KMS-11 (cell line): ENCODE data around the gene NLE1.

Source experiments
- H2AFZ ChIP-seq: fragments of 200-600 bp; sonication (generic); 2 replicates; pipeline ENCODE4 v1.6.1; 2016; ENCODE audit warnings: antibody characterized with exemption, mixed run types, low read depth
- H3K27ac ChIP-seq: fragments of 200-600 bp; sonication (generic); 2 replicates; pipeline ENCODE4 v1.6.1; 2016; ENCODE audit warnings: mild to moderate bottlenecking, mixed run types
- H3K27me3 ChIP-seq: fragments of 200-600 bp; sonication (generic); 2 replicates; pipeline ENCODE4 v1.6.1; 2017; ENCODE audit warnings: mild to moderate bottlenecking, low read depth, mixed run types, moderate library complexity; ENCODE audit not compliant: insufficient read depth
- H3K36me3 ChIP-seq: fragments of 200-600 bp; sonication (generic); 2 replicates; pipeline ENCODE4 v1.6.1; 2017; ENCODE audit warnings: mild to moderate bottlenecking, mixed run types; ENCODE audit not compliant: insufficient read depth
- H3K4me1 ChIP-seq: fragments of 200-600 bp; sonication (generic); 2 replicates; pipeline ENCODE4 v1.6.1; 2016; ENCODE audit warnings: mild to moderate bottlenecking, low read depth, mixed run types; ENCODE audit not compliant: poor library complexity, severe bottlenecking
- H3K4me2 ChIP-seq: fragments of 200-600 bp; sonication (generic); 2 replicates; pipeline ENCODE4 v1.7.0; 2016; ENCODE audit warnings: mild to moderate bottlenecking, mixed run types
- H3K4me3 ChIP-seq: fragments of 200-600 bp; sonication (generic); IDR thresholded peaks from 2 replicates; pipeline ENCODE4 v1.6.1; 2017; ENCODE audit warnings: low read depth, low read length, mixed read lengths; ENCODE audit not compliant: insufficient read depth
- H3K79me2 ChIP-seq: fragments of 200-600 bp; sonication (generic); 2 replicates; pipeline ENCODE4 v1.6.1; 2016; ENCODE audit warnings: low read depth, mixed run types; ENCODE audit not compliant: insufficient read depth
- H3K9ac ChIP-seq: fragments of 200-600 bp; sonication (generic); 2 replicates; pipeline ENCODE4 v1.6.1; 2016; ENCODE audit warnings: mild to moderate bottlenecking, mixed run types
- H4K20me1 ChIP-seq: fragments of 200-600 bp; sonication (generic); 2 replicates; pipeline ENCODE4 v1.6.1; 2016; ENCODE audit warnings: mild to moderate bottlenecking, mixed run types; ENCODE audit not compliant: insufficient read depth
- TF ChIP-seq, protein P1 (sequence below): fragments of 200-600 bp; sonication (generic); conservative IDR thresholded peaks from 2 replicates; pipeline ENCODE4 v1.6.1; 2017; ENCODE audit warnings: low read depth, mild to moderate bottlenecking, antibody characterized with exemption, low read length, moderate library complexity, mixed read lengths

Gene NLE1

GRCh38 chr17:35104844-35105450 is 37.2 kb downstream of the NLE1 start:
- Histone ChIP-seq H3K79me2 (no peaks in the 10 kb centered on the region), H3K9ac (no peak overlapping the region), H3K27me3 (no peaks in the 10 kb centered on the region), H3K27ac (no peak overlapping the region), H3K4me2 (no peak overlapping the region), H3K4me1 (no peaks in the 10 kb centered on the region), H4K20me1 (no peaks in the 10 kb centered on the region), H3K36me3 (0 out of 2 replicates have a peak, but pooled peaks cover 5% of the 10 kb centered on the region), H2AFZ (no peak overlapping the region), H3K4me3 (no peak overlapping the region)
- TF ChIP-seq, protein P1, sequence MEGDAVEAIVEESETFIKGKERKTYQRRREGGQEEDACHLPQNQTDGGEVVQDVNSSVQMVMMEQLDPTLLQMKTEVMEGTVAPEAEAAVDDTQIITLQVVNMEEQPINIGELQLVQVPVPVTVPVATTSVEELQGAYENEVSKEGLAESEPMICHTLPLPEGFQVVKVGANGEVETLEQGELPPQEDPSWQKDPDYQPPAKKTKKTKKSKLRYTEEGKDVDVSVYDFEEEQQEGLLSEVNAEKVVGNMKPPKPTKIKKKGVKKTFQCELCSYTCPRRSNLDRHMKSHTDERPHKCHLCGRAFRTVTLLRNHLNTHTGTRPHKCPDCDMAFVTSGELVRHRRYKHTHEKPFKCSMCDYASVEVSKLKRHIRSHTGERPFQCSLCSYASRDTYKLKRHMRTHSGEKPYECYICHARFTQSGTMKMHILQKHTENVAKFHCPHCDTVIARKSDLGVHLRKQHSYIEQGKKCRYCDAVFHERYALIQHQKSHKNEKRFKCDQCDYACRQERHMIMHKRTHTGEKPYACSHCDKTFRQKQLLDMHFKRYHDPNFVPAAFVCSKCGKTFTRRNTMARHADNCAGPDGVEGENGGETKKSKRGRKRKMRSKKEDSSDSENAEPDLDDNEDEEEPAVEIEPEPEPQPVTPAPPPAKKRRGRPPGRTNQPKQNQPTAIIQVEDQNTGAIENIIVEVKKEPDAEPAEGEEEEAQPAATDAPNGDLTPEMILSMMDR = no peak

DNA sequence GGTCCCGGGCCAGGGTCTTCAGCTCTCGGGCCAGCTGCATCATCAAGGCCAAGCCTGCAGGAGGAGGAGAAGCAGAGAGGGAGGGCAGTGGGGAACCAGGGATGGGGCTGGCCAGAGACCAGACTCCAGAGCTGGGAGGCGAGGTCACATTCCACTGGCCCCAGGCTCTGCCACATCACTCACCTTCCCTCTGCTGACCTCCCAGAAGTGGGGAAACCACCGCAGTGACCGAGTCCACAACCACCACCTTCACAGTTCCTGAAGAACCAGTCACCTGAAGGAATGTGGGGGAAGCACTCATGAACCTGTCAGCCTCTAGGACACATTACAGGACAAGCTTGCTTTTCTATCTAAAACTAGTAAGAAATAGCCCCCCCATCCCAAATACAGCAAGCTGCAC is 38.8 kb downstream of the NLE1 start:
- H3K4me1 ChIP-seq = no peaks in the 10 kb centered on the region
- no peaks in the 10 kb centered on the region for H3K79me2 ChIP-seq
- no peak overlapping the region for H3K4me3 ChIP-seq
- H3K4me2 ChIP-seq = no peak overlapping the region
- H3K27me3 ChIP-seq = no peaks in the 10 kb centered on the region
- H2AFZ ChIP-seq = no peak overlapping the region
- H3K9ac ChIP-seq = no peak overlapping the region
- H3K36me3 ChIP-seq = 0 out of 2 replicates have a peak, but pooled peaks cover 5% of the 10 kb centered on the region
- no peaks in the 10 kb centered on the region for H4K20me1 ChIP-seq
- TF ChIP-seq, protein P1 = no peak
- no peak overlapping the region for H3K27ac ChIP-seq

DNA sequence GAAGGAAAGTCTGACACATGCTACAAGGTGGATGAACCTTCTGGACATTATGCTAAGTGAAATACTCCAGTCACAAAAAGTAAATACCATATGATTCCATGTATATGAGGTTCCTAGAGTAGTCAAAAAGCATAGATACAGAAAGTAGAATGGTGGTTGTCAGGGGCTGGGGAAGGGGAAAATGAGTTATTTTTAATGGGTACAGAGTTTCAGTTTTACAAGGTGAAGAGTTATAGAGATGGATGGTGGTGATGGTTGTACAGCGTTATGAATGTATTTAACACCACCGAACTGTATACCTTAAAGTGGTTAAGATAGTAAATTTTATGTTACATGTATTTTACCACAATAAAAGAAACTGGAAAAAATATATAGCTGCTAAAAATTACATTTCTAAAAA is 40.4 kb downstream of the NLE1 start:
- H3K27me3 ChIP-seq = no peaks in the 10 kb centered on the region
- H2AFZ ChIP-seq = no peak overlapping the region
- TF ChIP-seq, protein P1 = no peak
- H3K4me1 ChIP-seq = no peaks in the 10 kb centered on the region
- no peak overlapping the region for H3K4me2 ChIP-seq
- no peak overlapping the region for H3K4me3 ChIP-seq
- no peaks in the 10 kb centered on the region for H4K20me1 ChIP-seq
- H3K79me2 ChIP-seq = no peaks in the 10 kb centered on the region
- no peak overlapping the region for H3K27ac ChIP-seq
- 0 out of 2 replicates have a peak, but pooled peaks cover 5% of the 10 kb centered on the region for H3K36me3 ChIP-seq
- no peak overlapping the region for H3K9ac ChIP-seq

DNA sequence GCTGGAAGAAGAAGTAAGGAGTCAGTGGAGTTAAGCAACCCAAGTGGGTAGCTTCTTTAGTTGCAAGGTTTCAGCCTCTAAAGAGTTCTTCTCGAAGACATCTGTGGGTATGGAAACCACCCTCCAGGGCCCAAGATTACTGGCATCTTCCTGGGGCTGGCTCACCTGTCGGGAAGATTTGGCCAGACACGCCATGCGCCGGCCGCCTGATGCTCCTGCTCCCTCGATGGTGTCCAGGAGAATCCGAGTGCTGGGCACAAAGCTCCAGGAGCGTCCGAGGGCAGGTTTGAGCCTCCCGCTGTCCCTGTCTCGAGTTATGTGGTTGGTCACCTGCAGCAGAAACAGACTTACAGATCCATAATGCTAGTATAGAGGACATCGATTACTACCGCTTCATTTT is 41.1 kb downstream of the NLE1 start:
- TF ChIP-seq, protein P1 = no peak
- Histone ChIP-seq H3K4me1 (no peaks in the 10 kb centered on the region), H3K4me3 (no peak overlapping the region), H3K36me3 (0 out of 2 replicates have a peak, but pooled peaks cover 5% of the 10 kb centered on the region), H3K9ac (no peak overlapping the region), H4K20me1 (no peaks in the 10 kb centered on the region), H3K27me3 (no peaks in the 10 kb centered on the region), H3K79me2 (no peaks in the 10 kb centered on the region), H3K27ac (no peak overlapping the region), H3K4me2 (no peak overlapping the region), H2AFZ (no peak overlapping the region)
